HG02973 (cell line): ENCODE results near the gene UPB1.

Experiments
- ATAC-seq: cut with Tn5 transposase; IDR thresholded peaks from one replicate; pipeline ENCODE4 v1.9.1; 2021; ENCODE audit warnings: moderate library complexity; ENCODE audit not compliant: unreplicated experiment

The UPB1 gene

GRCh38 chr22:24563246-24563645 lies 68.1 kb downstream of the UPB1 start:
- no peak for ATAC-seq

GRCh38 chr22:24564376-24565058 lies 69.4 kb downstream of the UPB1 start:
- ATAC-seq, result no peak

GRCh38 chr22:24565077-24565476 lies 69.9 kb downstream of the UPB1 start:
- ATAC-seq, result no peak

GRCh38 chr22:24566899-24567511 lies 71.9 kb downstream of the UPB1 start:
- no peak for ATAC-seq

- ATAC-seq, result no peak
These were observed 72.5 kb downstream of the UPB1 start for GRCh38 chr22:24567668-24568067.

- no peak for ATAC-seq
These were observed 76.1 kb downstream of the UPB1 start for GRCh38 chr22:24571266-24571665.

- ATAC-seq, result no peak
These were observed 81.6 kb downstream of the UPB1 start for GRCh38 chr22:24576778-24577177.
